Esophagus squamous epithelium (tissue), 5 donors: Measurements from ENCODE around the gene VKORC1L1. TPM values are rescaled to one million over a fixed set of nuclear protein-coding genes. Genes with fewer than 3 reads are reported as not detected.
"Not testable (repeated sequence)": the region's sequence is repeated elsewhere in the genome, so short reads cannot be mapped to it uniquely, and the experiment has no call there.

ENCODE experiments used
- DNase-seq: peaks from one replicate; lab custom pipeline; 2025; lab: John Stamatoyannopoulos, UW
- H3K27ac ChIP-seq, 4 donors: fragments of 200-600 bp; sonication (generic); one replicate each; pipeline ENCODE4 v1.5.1; 2016 to 2019; ENCODE audit warnings: mild to moderate bottlenecking in 1 of 4
- H3K27me3 ChIP-seq, 4 donors: fragments of 200-600 bp; sonication (generic); 1 replicate in 3 of 4; 2 replicates in 1 of 4; pipeline versions ENCODE4 v1.5.1 to v1.6.0; 2017 to 2021; ENCODE audit warnings: antibody characterized with exemption in 1 of 4
- H3K36me3 ChIP-seq, 3 donors: fragments of 200-600 bp; sonication (generic); one replicate each; pipeline ENCODE4 v1.5.1; 2016 to 2019
- H3K4me1 ChIP-seq, 3 donors: fragments of 200-600 bp; sonication (generic); one replicate each; pipeline ENCODE4 v1.5.1; 2017 to 2019
- H3K4me3 ChIP-seq, 4 donors: fragments of 200-600 bp; sonication (generic); 1 replicate in 3 of 4; 2 replicates in 1 of 4; pipeline ENCODE4 v1.5.1; 2016 to 2019; ENCODE audit warnings: mild to moderate bottlenecking in 2 of 4, moderate library complexity in 1 of 4
- H3K9me3 ChIP-seq, 3 donors: fragments of 200-600 bp; sonication (generic); one replicate each; pipeline ENCODE4 v1.5.1; 2016 to 2019
- CTCF ChIP-seq, 6 experiments: fragments of 450-650 bp in 4 of 6; fragments of 200-600 bp in 2 of 6; sonication (generic) in 2 of 6; IDR thresholded peaks; one replicate each; pipeline ENCODE4 v1.5.1; 2016 to 2019; ENCODE audit warnings: antibody characterized with exemption in 6 of 6, mild to moderate bottlenecking in 4 of 6, moderate library complexity in 4 of 6
- POLR2A ChIP-seq, 4 donors: fragments of 450-650 bp; IDR thresholded peaks; one replicate each; pipeline ENCODE4 v1.6.1; 2017; ENCODE audit warnings: antibody characterized with exemption in 4 of 4, mild to moderate bottlenecking in 4 of 4, moderate library complexity in 3 of 4
- WGBS, 2 donors: methylation state at CpG; one replicate each; pipeline ENCODE4 v1.1.5; 2018; 5-methylcytosine and 5-hydroxymethylcytosine counted together
- intact Hi-C: fragments of 100-400 bp; cut with DNase I; formaldehyde crosslinking; loops from one replicate; pipeline ENCODE4 v1.15.0; 2022
- small RNA-seq, 4 donors: library from RNA; depleted of rRNA; stranded (forward); fragments of <200 nt; gene quantifications; one replicate each; pipeline ENCODE3, GENCODE V24; 2016
- total RNA-seq, 4 donors: library from RNA; depleted of rRNA; stranded (reverse); fragments of >200 nt; gene quantifications; one replicate each; pipeline ENCODE4 v1.1.0, GENCODE V29; 2016
- donor health status: DM: yes; HTN: yes; CAD: no.

The VKORC1L1 gene
- total RNA-seq, 4 donors from 2014 or later = 7.2 to 18.5 (median 11.2) TPM

DNA sequence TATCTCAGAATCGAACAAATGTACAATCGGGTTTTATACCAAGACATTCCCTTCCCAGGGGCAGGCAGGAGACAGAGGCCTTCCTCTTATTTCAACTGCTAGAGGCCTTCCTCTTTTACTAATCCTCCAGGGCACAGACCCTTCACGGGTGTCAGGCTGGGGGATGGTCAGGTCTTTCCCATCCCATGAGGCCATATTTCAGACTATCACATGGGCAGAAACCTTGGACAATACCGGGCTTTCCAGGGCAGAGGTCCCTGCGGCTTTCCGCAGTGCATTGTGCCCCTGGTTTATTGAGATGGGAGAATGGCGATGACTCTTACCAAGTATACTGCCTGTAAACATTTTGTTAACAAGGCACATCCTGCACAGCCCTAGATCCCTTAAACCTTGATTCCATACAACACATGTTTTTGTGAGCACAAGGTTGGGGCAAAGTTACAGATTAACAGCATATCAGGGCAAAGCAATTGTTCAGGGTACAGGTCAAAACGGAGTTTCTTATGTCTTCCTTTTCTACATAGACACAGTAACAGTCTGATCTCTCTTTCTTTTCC lies 132.3 kb downstream of the VKORC1L1 start:
- H3K36me3 ChIP-seq, H3K4me3 ChIP-seq, H3K27me3 ChIP-seq, H3K4me1 ChIP-seq, H3K27ac ChIP-seq, intact Hi-C loops, H3K9me3 ChIP-seq, DNase-seq: not testable (repeated sequence)
- WGBS, 2 donors = 81 to 85% methylated on average over 5 to 8 of the region's 8 CpGs

- no peaks in the 10 kb centered on the region for H3K9me3 ChIP-seq
- peaks cover 0 to 9% (median 0%) of the 10 kb centered on the region in 3 donors for H3K4me1 ChIP-seq
- H3K27me3 ChIP-seq = no peaks in the 10 kb centered on the region
- 82 to 87% methylated on average over 6 of the region's 6 CpGs for WGBS, 2 donors
- no peak overlapping the region for H3K27ac ChIP-seq
- DNase-seq = no peak
- H3K4me3 ChIP-seq = no peak overlapping the region
- intact Hi-C loops = no loop called here
- H3K36me3 ChIP-seq = no peaks in the 10 kb centered on the region
- TF ChIP-seq POLR2A (IDR thresholded peaks at IDR 0.05) = no peak
- TF ChIP-seq CTCF (IDR thresholded peaks at IDR 0.05) = no peak
These were observed 134.4 kb downstream of the VKORC1L1 start for GRCh38 chr7:66007232-66007631.

Small RNA genes lying within 50 kb of the gene (small RNA-seq; reads per million reads assigned to genes)
- gene AC073261.1 (0 reads per million in 4 donors), gene RNU6-973P (0 reads per million in 4 donors)

Other genes with a start within 250 kb of the VKORC1L1 start
- 10 to 100 TPM; 13.6 to 30.1 (median 21.7) TPM for gene GUSB, start 109.1 kb downstream of the VKORC1L1 start, total RNA-seq
- 10 to 100 TPM; 32.3 to 40.7 (median 37.7) TPM for gene ASL, start 202.7 kb downstream of the VKORC1L1 start, total RNA-seq
- gene CRCP, start 241.8 kb downstream of the VKORC1L1 start, total RNA-seq = 10 to 100 TPM; 18.7 to 50.4 (median 45.7) TPM